HepG2 (cell line): Measurements from ENCODE around the gene JMJD1C.

ENCODE experiments used
- EP300 ChIP-seq, 3 experiments: sonication (generic) in 1 of 3; formaldehyde crosslinking in 1 of 3; IDR thresholded peaks; 2 replicates each; pipeline versions ENCODE4 v1.5.1 to v1.6.1; 2011 to 2020; ENCODE audit warnings: low read depth in 2 of 3, low read length in 2 of 3, borderline replicate concordance in 1 of 3, improper control_type of control experiment in 1 of 3, mild to moderate bottlenecking in 1 of 3, missing genetic modification reagents in 1 of 3, moderate library complexity in 1 of 3
- GTF2F1 ChIP-seq: fragments of 150-350 bp; IDR thresholded peaks from 2 replicates; pipeline ENCODE4 v1.6.1; 2014; ENCODE audit warnings: low read length
- NFIC ChIP-seq: IDR thresholded peaks from 2 replicates; pipeline ENCODE4 v1.6.1; 2012; ENCODE audit warnings: mild to moderate bottlenecking, low read length, inconsistent platforms
- ZNF263 ChIP-seq: sonication (generic); formaldehyde crosslinking; IDR thresholded peaks from 2 replicates; pipeline ENCODE4 v1.4.0; 2020; ENCODE audit warnings: missing genetic modification reagents
- ZNF281 ChIP-seq: sonication (generic); formaldehyde crosslinking; IDR thresholded peaks from 2 replicates; pipeline ENCODE4 v1.4.0; 2020; ENCODE audit warnings: missing genetic modification reagents, borderline replicate concordance

- TF ChIP-seq NFIC (no peak), EP300 (IDR thresholded peaks at IDR 0.05; ENCODE audit: low read depth in 2 of 2, low read length in 2 of 2) (no peak), EP300 (CRISPR knock-in tag; IDR thresholded peaks at IDR 0.05; ENCODE audit: borderline replicate concordance) (no peak), ZNF281 (CRISPR knock-in tag) (no peak), GTF2F1 (no peak), ZNF263 (no peak)
Measured at GRCh38 chr10:63280386-63280785, 185.4 kb downstream of the JMJD1C start.
